ENCODE data around the gene JHY.

Gene JHY

GRCh38 chr11:122871302-122871701 lies 11.3 kb upstream of the JHY start:
- no peak for TF ChIP-seq TEAD4 (IDR thresholded peaks at IDR 0.05)
- no peak for TF ChIP-seq CEBPB (IDR thresholded peaks at IDR 0.05)
- TF ChIP-seq FOXM1 (IDR thresholded peaks at IDR 0.05; ENCODE audit: borderline replicate concordance, low read depth): no peak
- no peak for TF ChIP-seq RAD21 (IDR thresholded peaks at IDR 0.05; ENCODE audit: low read depth)
- TF ChIP-seq NFIC (IDR thresholded peaks at IDR 0.05): no peak
- no peak for TF ChIP-seq EP300 (IDR thresholded peaks at IDR 0.05; ENCODE audit: borderline replicate concordance)
- TF ChIP-seq YY1 (IDR thresholded peaks at IDR 0.05; ENCODE audit: low read depth): no peak
- TF ChIP-seq EGR1 (IDR thresholded peaks at IDR 0.05): no peak
- no peak for TF ChIP-seq ZBTB7A (IDR thresholded peaks at IDR 0.05; ENCODE audit: low read depth)
- no peak for TF ChIP-seq CREB1 (IDR thresholded peaks at IDR 0.05; ENCODE audit: low read depth)
- no peak for TF ChIP-seq USF1 (IDR thresholded peaks at IDR 0.05)
- TF ChIP-seq REST (IDR thresholded peaks at IDR 0.05; ENCODE audit: low read depth): no peak
- TF ChIP-seq MAX (IDR thresholded peaks at IDR 0.05): no peak

DNA sequence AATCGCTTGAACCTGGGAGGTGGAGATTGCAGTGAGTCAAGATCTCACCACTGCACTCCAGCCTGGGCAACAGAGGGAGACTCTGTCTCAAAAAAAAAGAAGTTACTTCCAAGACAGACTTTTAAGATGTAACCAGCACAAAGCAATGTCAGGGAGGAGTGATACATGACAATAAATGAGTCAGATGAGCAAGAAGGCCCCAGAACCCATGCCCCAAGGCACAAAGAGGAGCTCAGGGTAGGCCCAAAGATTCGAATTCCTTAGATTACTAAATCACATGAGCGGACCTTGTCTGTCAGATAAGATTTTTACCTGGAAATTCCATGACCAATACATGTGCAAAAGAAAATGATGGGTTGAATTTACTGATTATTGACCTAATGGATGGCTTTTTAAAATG lies 10.5 kb upstream of the JHY start:
- TF ChIP-seq MAX (IDR thresholded peaks at IDR 0.05) (no peak), EP300 (IDR thresholded peaks at IDR 0.05; ENCODE audit: borderline replicate concordance) (no peak), TEAD4 (IDR thresholded peaks at IDR 0.05) (no peak), NFIC (IDR thresholded peaks at IDR 0.05) (no peak)

DNA sequence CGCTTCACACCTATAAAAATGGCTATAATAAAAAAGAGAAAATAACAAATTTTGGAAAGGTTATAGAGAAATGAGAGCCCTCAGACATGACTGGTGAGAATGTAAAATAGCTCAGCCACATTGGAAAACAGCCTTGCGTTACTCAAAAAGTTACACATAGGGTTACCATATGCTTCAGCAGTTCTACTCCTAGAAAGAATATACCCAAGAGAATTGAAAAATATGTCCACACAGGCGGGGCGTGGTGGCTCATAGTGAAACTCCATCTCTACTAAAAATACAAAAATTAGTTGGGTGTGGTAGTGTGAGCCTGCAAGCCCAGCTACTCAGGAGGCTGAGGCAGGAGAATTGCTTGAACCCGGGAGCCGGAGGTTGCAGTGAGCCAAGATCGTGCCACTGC lies 7.6 kb upstream of the JHY start:
- no peak for TF ChIP-seq TEAD4 (IDR thresholded peaks at IDR 0.05)
- no peak for TF ChIP-seq ZBTB7A (IDR thresholded peaks at IDR 0.05; ENCODE audit: low read depth)
- no peak for TF ChIP-seq USF1 (IDR thresholded peaks at IDR 0.05)
- no peak for TF ChIP-seq FOXM1 (IDR thresholded peaks at IDR 0.05; ENCODE audit: borderline replicate concordance, low read depth)
- TF ChIP-seq TAF1 (IDR thresholded peaks at IDR 0.05; ENCODE audit: low read depth): no peak
- TF ChIP-seq RAD21 (IDR thresholded peaks at IDR 0.05; ENCODE audit: low read depth): no peak
- no peak for TF ChIP-seq CEBPB (IDR thresholded peaks at IDR 0.05)
- TF ChIP-seq MAX (IDR thresholded peaks at IDR 0.05): no peak
- no peak for TF ChIP-seq CREB1 (IDR thresholded peaks at IDR 0.05; ENCODE audit: low read depth)
- no peak for TF ChIP-seq YY1 (IDR thresholded peaks at IDR 0.05; ENCODE audit: low read depth)
- TF ChIP-seq NFIC (IDR thresholded peaks at IDR 0.05): no peak
- TF ChIP-seq TCF12 (IDR thresholded peaks at IDR 0.05; ENCODE audit: low read depth): no peak
- no peak for TF ChIP-seq REST (IDR thresholded peaks at IDR 0.05; ENCODE audit: low read depth)
- no peak for TF ChIP-seq EP300 (IDR thresholded peaks at IDR 0.05; ENCODE audit: borderline replicate concordance)
- TF ChIP-seq EGR1 (IDR thresholded peaks at IDR 0.05): no peak

DNA sequence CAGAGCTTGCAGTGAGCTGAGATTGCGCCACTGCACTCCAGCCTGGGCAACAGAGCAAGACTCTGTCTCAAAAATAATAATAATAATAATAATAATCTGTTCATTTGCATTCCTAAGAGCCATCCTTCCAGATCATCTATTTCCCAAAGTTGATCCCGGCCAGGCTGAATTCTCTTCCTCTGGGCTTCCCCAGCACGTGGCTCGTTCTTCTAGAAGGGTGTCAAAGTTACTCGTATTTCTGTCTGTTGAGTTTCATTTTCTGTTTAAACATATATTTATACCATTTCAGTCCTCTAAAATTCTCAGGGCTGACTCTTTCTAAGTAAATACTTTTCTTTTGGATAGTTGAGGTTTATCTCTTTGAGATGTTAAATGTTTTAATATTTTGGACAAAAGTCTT lies 4.8 kb upstream of the JHY start:
- no peak for TF ChIP-seq TCF12 (IDR thresholded peaks at IDR 0.05; ENCODE audit: low read depth)
- TF ChIP-seq YY1 (IDR thresholded peaks at IDR 0.05; ENCODE audit: low read depth): no peak
- no peak for TF ChIP-seq ZBTB7A (IDR thresholded peaks at IDR 0.05; ENCODE audit: low read depth)
- no peak for TF ChIP-seq EP300 (IDR thresholded peaks at IDR 0.05; ENCODE audit: borderline replicate concordance)

- TF ChIP-seq EP300 (IDR thresholded peaks at IDR 0.05; ENCODE audit: borderline replicate concordance) (no peak), REST (IDR thresholded peaks at IDR 0.05; ENCODE audit: low read depth) (no peak), FOXM1 (IDR thresholded peaks at IDR 0.05; ENCODE audit: borderline replicate concordance, low read depth) (no peak), CEBPB (IDR thresholded peaks at IDR 0.05) (no peak), YY1 (IDR thresholded peaks at IDR 0.05; ENCODE audit: low read depth) (no peak), TCF12 (IDR thresholded peaks at IDR 0.05; ENCODE audit: low read depth) (no peak), NFIC (IDR thresholded peaks at IDR 0.05) (no peak), ZBTB7A (IDR thresholded peaks at IDR 0.05; ENCODE audit: low read depth) (no peak), EGR1 (IDR thresholded peaks at IDR 0.05) (no peak), USF1 (IDR thresholded peaks at IDR 0.05) (no peak), CREB1 (IDR thresholded peaks at IDR 0.05; ENCODE audit: low read depth) (no peak), TAF1 (IDR thresholded peaks at IDR 0.05; ENCODE audit: low read depth) (no peak), TEAD4 (IDR thresholded peaks at IDR 0.05) (no peak)
Observed at GRCh38 chr11:122879785-122880184, 2.8 kb upstream of the JHY start.

Measured in Ishikawa (cell line).